Measurements from ENCODE around the gene ALK. TPM values are rescaled to one million over a fixed set of nuclear protein-coding genes. Genes with fewer than 3 reads are reported as not detected.

The ALK gene
- total RNA-seq, 4 donors from 2014 or later: 0.08 to 0.40 (median 0.28) TPM

- Histone ChIP-seq H3K27ac (no peak overlapping the region), H3K4me3 (replicated peaks in 1 of 3) (no peak overlapping the region), H3K36me3 (no peaks in the 10 kb centered on the region), H3K27me3 (no peaks in the 10 kb centered on the region), H3K9me3 (no peaks in the 10 kb centered on the region), H3K4me1 (peaks cover 5 to 19% of the 10 kb centered on the region in 2 donors)
- WGBS, 2 donors: 70 to 85% methylated on average over 8 of the region's 8 CpGs
- TF ChIP-seq POLR2A (IDR thresholded peaks at IDR 0.05) (no peak), CTCF (IDR thresholded peaks at IDR 0.05) (no peak)
- DNase-seq: no peak
- intact Hi-C loops (cut with DNase I): no loop called here
Measured at GRCh38 chr2:29613792-29614266, 307.6 kb downstream of the ALK start.

- H3K27me3 ChIP-seq: no peaks in the 10 kb centered on the region
- no peak overlapping the region for H3K4me3 ChIP-seq (replicated peaks in 1 of 3)
- no peaks in the 10 kb centered on the region for H3K9me3 ChIP-seq
- no peaks in the 10 kb centered on the region for H3K36me3 ChIP-seq
- intact Hi-C loops (cut with DNase I): no loop called here
- TF ChIP-seq POLR2A (IDR thresholded peaks at IDR 0.05): no peak
- TF ChIP-seq CTCF (IDR thresholded peaks at IDR 0.05): no peak
- no peak overlapping the region for H3K27ac ChIP-seq
- WGBS, 2 donors: 92 to 95% methylated on average over 3 of the region's 3 CpGs
- DNase-seq: no peak
- peaks cover 5 to 19% of the 10 kb centered on the region in 2 donors for H3K4me1 ChIP-seq
Measured at GRCh38 chr2:29613067-29613466, 308.3 kb downstream of the ALK start.

GRCh38 chr2:29612568-29612967 lies 308.8 kb downstream of the ALK start:
- WGBS, 2 donors: 84 to 92% methylated on average over 4 of the region's 4 CpGs
- H3K27ac ChIP-seq: no peak overlapping the region
- DNase-seq: no peak
- H3K4me1 ChIP-seq: peaks cover 5 to 19% of the 10 kb centered on the region in 2 donors
- H3K36me3 ChIP-seq: no peaks in the 10 kb centered on the region
- intact Hi-C loops (cut with DNase I): no loop called here
- no peaks in the 10 kb centered on the region for H3K27me3 ChIP-seq
- H3K9me3 ChIP-seq: no peaks in the 10 kb centered on the region
- TF ChIP-seq POLR2A (IDR thresholded peaks at IDR 0.05): no peak
- no peak for TF ChIP-seq CTCF (IDR thresholded peaks at IDR 0.05)
- no peak overlapping the region for H3K4me3 ChIP-seq (replicated peaks in 1 of 3)

GRCh38 chr2:29611850-29612249 lies 309.5 kb downstream of the ALK start:
- peaks cover 5 to 19% of the 10 kb centered on the region in 2 donors for H3K4me1 ChIP-seq
- intact Hi-C loops (cut with DNase I): no loop called here
- H3K27me3 ChIP-seq: no peaks in the 10 kb centered on the region
- TF ChIP-seq CTCF (IDR thresholded peaks at IDR 0.05): no peak
- no peaks in the 10 kb centered on the region for H3K36me3 ChIP-seq
- H3K27ac ChIP-seq: no peak overlapping the region
- DNase-seq: no peak
- H3K9me3 ChIP-seq: no peaks in the 10 kb centered on the region
- no peak overlapping the region for H3K4me3 ChIP-seq (replicated peaks in 1 of 3)
- WGBS, 2 donors: 88 to 93% methylated on average over 5 of the region's 5 CpGs

GRCh38 chr2:29611261-29611660 lies 310.1 kb downstream of the ALK start:
- H3K9me3 ChIP-seq: no peaks in the 10 kb centered on the region
- no peaks in the 10 kb centered on the region for H3K27me3 ChIP-seq
- intact Hi-C loops (cut with DNase I): no loop called here
- no peak for DNase-seq
- H3K4me3 ChIP-seq (replicated peaks in 1 of 3): no peak overlapping the region
- peaks cover 5 to 19% of the 10 kb centered on the region in 2 donors for H3K4me1 ChIP-seq
- TF ChIP-seq CTCF (IDR thresholded peaks at IDR 0.05) (no peak), POLR2A (IDR thresholded peaks at IDR 0.05) (no peak)
- H3K27ac ChIP-seq: no peak overlapping the region
- H3K36me3 ChIP-seq: no peaks in the 10 kb centered on the region
- 86 to 93% methylated on average over 2 of the region's 2 CpGs for WGBS, 2 donors

All from thyroid gland (tissue), 4 donors.